Measurements from ENCODE around the gene COA7.

Gene COA7

DNA sequence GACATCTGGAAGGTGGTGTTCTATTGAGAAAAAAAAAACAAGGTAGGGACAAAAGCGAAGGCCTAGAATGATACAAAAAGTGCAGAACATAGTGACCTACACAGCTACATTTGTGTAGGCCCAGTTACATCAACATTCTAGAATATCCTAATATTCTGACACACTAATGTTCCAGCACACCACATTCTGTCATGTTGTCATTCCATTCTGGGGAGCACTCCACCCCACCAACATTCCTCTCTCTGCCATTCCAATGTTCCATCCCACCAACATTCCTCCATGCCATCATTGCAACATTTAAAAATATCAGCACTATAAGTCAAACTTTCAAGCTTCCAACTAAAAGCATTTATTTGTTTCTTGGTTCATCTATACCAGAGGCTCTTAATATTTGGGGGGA lies 28.5 kb downstream of the COA7 start:
- TF ChIP-seq CTCF (IDR thresholded peaks at IDR 0.05): no peak
- no peak overlapping the region for H3K27ac ChIP-seq

DNA sequence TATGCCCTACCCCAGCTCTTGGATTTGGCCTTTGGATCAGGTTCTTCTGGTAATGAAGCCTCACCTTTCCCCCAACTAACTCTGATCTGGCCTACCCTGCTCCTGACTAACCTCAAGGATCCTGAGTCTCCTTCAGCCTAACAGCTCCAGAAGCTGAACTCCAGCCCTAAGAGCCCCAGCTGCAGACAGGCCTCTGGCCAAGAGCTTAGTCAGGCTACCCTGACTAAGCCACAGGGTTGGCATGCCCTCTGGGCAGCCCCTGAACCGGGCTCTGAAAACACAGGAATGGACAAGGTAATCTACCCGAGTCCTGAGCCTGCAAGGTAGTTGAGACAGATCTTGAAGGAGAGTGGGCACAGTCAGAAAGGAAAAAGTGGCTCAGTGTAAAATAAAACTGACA lies 29.4 kb downstream of the COA7 start:
- no peak overlapping the region for H3K27ac ChIP-seq
- TF ChIP-seq ZFX (IDR thresholded peaks at IDR 0.05; ENCODE audit: borderline replicate concordance) (no peak), CTCF (IDR thresholded peaks at IDR 0.05) (no peak)

- no peak overlapping the region for H3K27ac ChIP-seq
- TF ChIP-seq ZFX (IDR thresholded peaks at IDR 0.05; ENCODE audit: borderline replicate concordance) (no peak), CTCF (IDR thresholded peaks at IDR 0.05) (no peak)
Measured at GRCh38 chr1:52667984-52668383, 30.2 kb downstream of the COA7 start.

DNA sequence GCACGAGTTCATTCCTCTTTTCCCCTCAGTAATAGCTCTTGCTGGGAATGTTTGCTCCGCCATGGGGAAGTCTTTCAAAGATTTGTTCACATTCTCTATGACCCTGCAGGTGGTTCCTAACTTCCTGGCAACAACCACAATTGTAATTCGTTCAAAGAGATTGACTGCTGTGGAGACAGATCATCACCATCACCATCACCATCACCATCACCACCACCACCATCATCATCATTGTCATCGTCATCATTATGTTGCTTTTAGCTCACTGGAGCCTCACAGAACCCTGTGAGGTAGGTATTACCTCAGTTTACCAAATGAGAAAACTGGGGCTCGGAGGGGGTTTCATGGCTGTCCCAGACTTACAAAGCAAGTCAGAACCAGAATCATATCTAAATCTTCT lies 30.9 kb downstream of the COA7 start:
- no peak overlapping the region for H3K27ac ChIP-seq
- no peak for TF ChIP-seq ZFX (IDR thresholded peaks at IDR 0.05; ENCODE audit: borderline replicate concordance)

DNA sequence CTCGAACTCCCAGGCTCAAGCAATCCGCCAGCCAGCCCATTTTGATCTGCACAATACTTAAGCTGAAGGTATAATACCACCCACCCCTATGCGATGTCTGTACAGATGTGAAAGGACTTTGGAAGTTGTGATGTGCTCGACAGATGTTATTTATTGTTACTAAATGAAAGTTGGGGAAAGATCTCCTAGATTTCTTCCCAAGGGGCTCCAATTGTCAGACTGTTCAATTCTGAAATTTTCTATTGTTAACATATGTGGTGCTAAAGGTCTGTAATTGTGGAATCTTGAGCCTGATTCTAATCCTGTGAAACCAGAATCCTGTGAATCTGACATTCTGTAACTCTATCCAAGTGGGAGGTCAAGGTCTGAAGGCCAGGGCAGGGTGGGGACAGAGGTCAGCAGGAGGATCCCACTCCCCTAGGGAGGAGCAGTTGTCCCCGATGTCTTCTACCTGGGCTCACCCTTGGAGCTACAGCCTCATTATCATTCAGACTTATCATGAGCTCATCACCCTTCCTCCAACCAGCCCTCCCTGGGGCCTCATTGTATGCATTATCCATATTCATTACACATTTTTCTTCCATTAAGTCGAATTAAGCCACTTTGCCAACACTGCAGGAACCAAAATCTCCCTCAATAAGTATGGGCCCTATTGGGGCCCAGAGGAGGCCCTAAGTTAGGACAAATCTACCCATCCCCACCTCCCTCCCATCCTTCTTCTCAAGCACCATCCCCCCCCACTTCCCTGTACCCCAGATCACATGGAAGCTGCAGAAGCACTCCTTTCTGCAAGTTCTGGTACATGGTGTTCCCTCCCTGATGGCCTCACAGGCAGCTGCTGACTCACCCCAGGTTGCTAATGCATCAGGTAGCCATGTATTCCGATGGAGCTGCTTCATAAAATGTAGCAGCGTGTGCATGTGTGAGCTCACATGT lies 32.9 kb downstream of the COA7 start:
- TF ChIP-seq ZFX (IDR thresholded peaks at IDR 0.05; ENCODE audit: borderline replicate concordance) (no peak), CTCF (IDR thresholded peaks at IDR 0.05) (no peak)
- no peak overlapping the region for H3K27ac ChIP-seq

GRCh38 chr1:52663716-52664115 lies 34.4 kb downstream of the COA7 start:
- H3K27ac ChIP-seq: no peak overlapping the region
- TF ChIP-seq CTCF (IDR thresholded peaks at IDR 0.05): no peak
- TF ChIP-seq ZFX (IDR thresholded peaks at IDR 0.05; ENCODE audit: borderline replicate concordance): no peak

DNA sequence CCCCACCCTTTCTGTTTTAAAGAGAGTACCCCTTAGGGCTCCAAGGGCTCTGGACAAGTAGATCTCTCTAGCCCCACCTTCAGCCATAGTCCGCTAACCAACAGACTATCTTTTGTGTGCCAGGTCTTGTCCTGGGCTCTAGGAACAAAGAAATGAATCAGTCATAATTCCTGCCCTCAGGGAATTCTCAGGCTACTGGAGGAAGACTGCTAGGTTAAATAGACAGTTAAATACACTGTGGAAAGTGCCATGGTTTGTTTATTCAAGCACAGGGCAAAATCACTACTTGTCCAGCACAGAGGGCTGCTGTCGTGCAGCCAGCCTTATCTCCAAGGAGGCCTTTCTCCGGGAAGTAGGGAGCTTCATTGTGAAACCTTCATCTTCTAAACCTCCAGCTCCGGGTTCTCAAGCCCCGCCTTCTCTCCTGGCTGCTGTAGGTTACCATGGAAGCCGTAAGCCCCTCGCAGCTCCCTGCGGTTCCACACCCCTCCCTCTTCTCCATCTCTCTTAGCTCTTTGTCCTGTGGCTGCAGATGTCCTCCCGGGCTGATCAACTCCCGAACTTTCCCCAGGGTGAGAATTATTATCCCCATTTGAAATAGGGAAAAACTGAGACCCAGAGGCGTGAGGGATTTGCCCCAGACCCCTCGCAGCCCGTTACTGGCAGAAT lies 35.4 kb downstream of the COA7 start:
- TF ChIP-seq CTCF (IDR thresholded peaks at IDR 0.05) (peak; percentile 24; the same call in 1 of the 2 replicates), ZFX (IDR thresholded peaks at IDR 0.05; ENCODE audit: borderline replicate concordance) (no peak)
- H3K27ac ChIP-seq: peak overlapping the region; percentile 54
